H1 (cell line): ENCODE measurements around the gene RAD9A. TPM values are rescaled to one million over a fixed set of nuclear protein-coding genes. Genes with fewer than 3 reads are reported as not detected.

Experiments
- ATF3 ChIP-seq: IDR thresholded peaks from 2 replicates; pipeline ENCODE4 v1.6.1; 2011; ENCODE audit warnings: low read depth, mild to moderate bottlenecking, low read length; ENCODE audit not compliant: insufficient read depth
- MAFK ChIP-seq: IDR thresholded peaks from 2 replicates; pipeline ENCODE4 v1.6.1; 2012; ENCODE audit warnings: low read depth, mild to moderate bottlenecking, improper control_type of control experiment, low read length
- TAF7 ChIP-seq: optimal IDR thresholded peaks from 2 replicates; pipeline ENCODE3; 2011; ENCODE audit warnings: low read depth, mild to moderate bottlenecking, inconsistent platforms, low read length, moderate library complexity, borderline replicate concordance
- polyA plus RNA-seq, 7 experiments: library from polyadenylated mRNA; depleted of rRNA in 3 of 7; stranded (reverse) in 5 of 7; unstranded in 2 of 7; fragments of >200 nt in 5 of 7; fragments of 200-250 nt in 2 of 7; gene quantifications; 1 replicate in 5 of 7; 2 replicates in 1 of 7; 4 replicates in 1 of 7; pipeline versions ENCODE4 v1.2.1 to v1.2.3, GENCODE V29; 2011 to 2013; ENCODE audit warnings: missing spikeins in 2 of 7, mixed read lengths in 2 of 7
- total RNA-seq: library from RNA; stranded (reverse); fragmentation: NEBNext Ultra II Directional; extraction: Animal tissue kit (Norgen Biotek cat#: 25700); gene quantifications from 2 replicates; pipeline ENCODE4 v1.2.1, GENCODE V29; 2021

The RAD9A gene
- total and polyA plus RNA-seq, 2 of the 8 experiments (the other 6 are each of a cell fraction or from before 2014, with no cell fraction given): 22.2 to 25.5 TPM

GRCh38 chr11:67405688-67406339 lies 14.0 kb downstream of the RAD9A start (continued):
- TF ChIP-seq ATF3: no peak
- no peak for TF ChIP-seq TAF7
- TF ChIP-seq MAFK: no peak
